Mesothelial cell of epicardium (in vitro differentiated cells): Measurements from ENCODE around the gene ACOT7. TPM values are rescaled to one million over a fixed set of nuclear protein-coding genes. Genes with fewer than 3 reads are reported as not detected.

ENCODE experiments used
- DNase-seq, 2 experiments: peaks; one replicate each; pipeline ENCODE4 v3.0.0; 2021; ENCODE audit warnings: low spot score in 2 of 2; ENCODE audit not compliant: unreplicated experiment in 2 of 2
- H3K27ac Mint-ChIP-seq: 2 replicates; pipeline ENCODE4 v1.8.0; 2021; ENCODE audit warnings: mixed read lengths
- H3K27me3 Mint-ChIP-seq: 2 replicates; pipeline ENCODE4 v1.8.0; 2021; ENCODE audit warnings: low read depth, mixed read lengths
- H3K36me3 Mint-ChIP-seq: 2 replicates; pipeline ENCODE4 v1.8.0; 2021; ENCODE audit warnings: mixed read lengths
- H3K4me1 Mint-ChIP-seq: 2 replicates; pipeline ENCODE4 v1.8.0; 2021; ENCODE audit warnings: mixed read lengths
- H3K4me3 Mint-ChIP-seq: 2 replicates; pipeline ENCODE4 v1.8.0; 2021; ENCODE audit warnings: mild to moderate bottlenecking, moderate library complexity, mixed read lengths
- H3K9me3 Mint-ChIP-seq: 2 replicates; pipeline ENCODE4 v1.8.0; 2021; ENCODE audit warnings: mixed read lengths
- total RNA-seq: library from RNA; stranded (reverse); gene quantifications from 3 replicates; pipeline ENCODE4 v1.2.1, GENCODE V29; 2021
- TF ChIP-seq, protein P1 (sequence below): fragments of 200-600 bp; sonication (generic); IDR thresholded peaks from one replicate; pipeline ENCODE4 v1.5.0; 2021; ENCODE audit warnings: antibody characterized with exemption; ENCODE audit not compliant: unreplicated experiment

Gene ACOT7
- total RNA-seq, 1 donor from 2014 or later: 20.3 TPM

DNA sequence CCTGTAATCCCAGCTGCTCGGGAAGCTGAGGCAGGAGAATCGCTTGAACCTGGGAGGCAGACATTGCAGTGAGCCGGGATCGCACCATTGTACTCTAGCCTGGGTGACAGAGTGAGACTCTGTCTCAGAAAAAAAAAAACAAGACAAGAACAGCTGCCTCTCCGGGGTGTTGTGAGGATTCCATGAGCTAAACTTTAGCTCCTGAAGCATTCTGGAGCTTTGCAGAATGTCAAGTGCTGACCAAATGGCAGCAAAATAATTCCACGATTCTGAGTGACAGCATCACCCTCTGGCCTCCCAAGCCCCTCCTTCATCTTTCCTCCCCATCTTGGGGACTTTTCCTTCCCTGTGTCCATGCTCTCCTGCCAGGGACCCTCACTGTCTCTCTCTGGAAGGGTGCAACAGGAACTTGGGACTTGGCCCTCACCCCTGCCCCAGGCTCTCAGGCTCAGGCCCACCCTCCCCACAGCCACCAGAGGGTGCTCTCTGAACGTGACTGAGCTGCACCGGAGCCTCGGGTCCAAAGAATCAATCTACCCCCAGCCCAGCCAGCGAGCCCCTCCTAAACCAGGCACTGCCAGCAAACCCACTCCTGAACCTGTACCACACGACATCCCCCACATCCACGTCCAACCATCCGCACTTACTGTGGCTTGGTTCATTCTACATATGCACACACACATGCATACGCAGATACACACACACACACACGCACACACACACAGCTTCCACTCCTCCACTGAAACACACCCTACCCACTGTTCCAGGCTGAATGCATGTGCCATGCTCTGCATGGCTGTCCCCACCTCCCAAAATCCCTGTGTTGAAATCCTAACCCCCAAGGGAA lies 45.7 kb downstream of the ACOT7 start:
- H3K4me1 Mint-ChIP-seq: peaks cover 2% of the 10 kb centered on the region
- H3K27ac Mint-ChIP-seq: no peak overlapping the region
- peak in 1 of 2 experiments; percentile 65 for DNase-seq
- no peak overlapping the region for H3K4me3 Mint-ChIP-seq
- H3K9me3 Mint-ChIP-seq: no peaks in the 10 kb centered on the region
- no peaks in the 10 kb centered on the region for H3K27me3 Mint-ChIP-seq
- no peaks in the 10 kb centered on the region for H3K36me3 Mint-ChIP-seq
- TF ChIP-seq, protein P1, sequence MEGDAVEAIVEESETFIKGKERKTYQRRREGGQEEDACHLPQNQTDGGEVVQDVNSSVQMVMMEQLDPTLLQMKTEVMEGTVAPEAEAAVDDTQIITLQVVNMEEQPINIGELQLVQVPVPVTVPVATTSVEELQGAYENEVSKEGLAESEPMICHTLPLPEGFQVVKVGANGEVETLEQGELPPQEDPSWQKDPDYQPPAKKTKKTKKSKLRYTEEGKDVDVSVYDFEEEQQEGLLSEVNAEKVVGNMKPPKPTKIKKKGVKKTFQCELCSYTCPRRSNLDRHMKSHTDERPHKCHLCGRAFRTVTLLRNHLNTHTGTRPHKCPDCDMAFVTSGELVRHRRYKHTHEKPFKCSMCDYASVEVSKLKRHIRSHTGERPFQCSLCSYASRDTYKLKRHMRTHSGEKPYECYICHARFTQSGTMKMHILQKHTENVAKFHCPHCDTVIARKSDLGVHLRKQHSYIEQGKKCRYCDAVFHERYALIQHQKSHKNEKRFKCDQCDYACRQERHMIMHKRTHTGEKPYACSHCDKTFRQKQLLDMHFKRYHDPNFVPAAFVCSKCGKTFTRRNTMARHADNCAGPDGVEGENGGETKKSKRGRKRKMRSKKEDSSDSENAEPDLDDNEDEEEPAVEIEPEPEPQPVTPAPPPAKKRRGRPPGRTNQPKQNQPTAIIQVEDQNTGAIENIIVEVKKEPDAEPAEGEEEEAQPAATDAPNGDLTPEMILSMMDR: peak; percentile 35

DNA sequence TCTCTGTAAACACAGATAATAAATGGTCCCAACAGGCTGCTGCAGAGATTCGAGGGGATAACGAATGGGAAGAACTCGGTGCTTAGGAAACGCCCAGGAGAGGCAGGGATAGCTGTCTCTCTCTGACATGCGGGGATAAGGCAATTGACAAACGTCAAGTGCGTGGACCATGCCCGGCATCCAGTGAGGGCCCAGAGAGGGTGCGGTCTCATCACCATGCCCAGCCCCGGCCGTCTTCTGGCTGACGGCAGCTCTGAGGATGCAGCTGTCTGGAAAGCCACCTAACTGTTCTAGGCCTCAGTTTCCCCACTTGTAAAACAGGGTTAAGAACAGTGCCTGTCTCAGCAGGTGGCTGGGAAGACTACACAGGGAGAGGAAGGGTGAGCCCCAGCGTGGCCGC lies 48.1 kb downstream of the ACOT7 start:
- Mint-ChIP-seq H3K27ac (no peak overlapping the region), H3K9me3 (no peaks in the 10 kb centered on the region), H3K4me1 (no peaks in the 10 kb centered on the region), H3K36me3 (no peaks in the 10 kb centered on the region), H3K27me3 (no peaks in the 10 kb centered on the region), H3K4me3 (no peak overlapping the region)
- TF ChIP-seq, protein P1: no peak
- no peak for DNase-seq

DNA sequence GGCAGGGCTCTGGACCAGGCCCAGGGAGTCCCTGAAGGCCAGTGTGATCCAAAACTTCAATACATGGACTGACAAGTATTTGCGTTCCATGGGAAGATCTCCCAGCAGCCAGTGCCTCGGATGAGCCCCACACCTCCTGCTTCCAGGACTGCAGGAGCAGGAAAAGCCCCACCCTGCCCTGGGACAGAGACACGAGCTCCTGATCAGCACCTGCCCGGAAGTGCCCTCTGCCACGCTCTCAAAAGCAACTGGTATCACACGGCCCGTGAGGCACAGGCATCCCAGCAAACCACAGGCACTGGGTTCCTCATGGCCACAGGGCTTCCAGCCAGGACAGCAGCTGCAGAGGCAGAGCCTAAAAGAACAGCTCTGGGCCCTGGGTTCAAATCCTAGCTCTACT lies 48.6 kb downstream of the ACOT7 start:
- Mint-ChIP-seq H3K27me3 (no peaks in the 10 kb centered on the region), H3K4me1 (no peaks in the 10 kb centered on the region), H3K4me3 (no peak overlapping the region)

DNA sequence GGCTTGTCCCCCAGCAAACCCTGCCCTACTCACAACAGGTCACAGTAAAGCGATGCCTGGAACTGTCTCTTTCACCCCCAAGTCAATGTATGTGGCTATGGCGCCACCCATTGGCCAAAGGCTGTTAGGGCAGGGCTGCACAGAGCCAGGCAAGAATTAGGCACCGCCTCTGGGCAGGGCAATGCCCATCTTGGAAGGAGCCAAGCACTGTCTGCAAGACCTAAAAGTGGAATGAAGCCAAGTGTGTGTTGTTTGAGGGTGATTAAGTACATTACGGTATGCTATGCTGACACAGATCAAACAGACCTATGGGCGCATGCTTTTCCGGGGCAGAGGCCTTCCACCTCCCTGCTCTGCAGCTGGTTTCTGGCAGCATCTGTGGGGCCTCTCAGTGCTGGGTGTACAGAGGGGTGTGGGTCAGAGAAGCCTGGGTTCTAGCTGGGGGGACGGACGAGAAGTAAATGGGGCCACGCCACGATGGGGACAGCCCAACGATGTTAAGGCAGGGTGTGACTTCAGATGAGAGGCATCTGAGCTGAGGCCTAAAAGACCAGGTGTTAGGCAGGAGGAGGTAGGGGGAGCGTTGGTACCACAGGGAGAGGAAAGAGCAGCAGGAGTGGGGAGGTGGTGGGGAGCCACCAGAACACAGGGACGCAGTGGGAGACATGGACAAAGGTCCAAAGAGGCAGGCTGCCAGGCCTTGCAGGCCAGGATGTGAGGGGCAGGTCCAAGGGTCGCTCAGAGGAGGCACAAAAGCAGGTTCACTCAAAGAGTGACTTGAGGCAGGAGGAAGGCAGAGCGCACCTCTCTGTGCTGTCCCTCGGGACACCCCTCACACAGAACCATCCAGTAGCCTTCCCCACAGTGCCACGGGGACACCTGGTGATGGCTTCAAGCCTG lies 49.8 kb downstream of the ACOT7 start:
- Mint-ChIP-seq H3K36me3 (no peaks in the 10 kb centered on the region), H3K4me3 (no peak overlapping the region), H3K9me3 (no peaks in the 10 kb centered on the region), H3K27ac (no peak overlapping the region), H3K27me3 (no peaks in the 10 kb centered on the region), H3K4me1 (no peaks in the 10 kb centered on the region)
- TF ChIP-seq, protein P1: peak; percentile 84
- DNase-seq: peak; percentile 53 to 86

More for the DNA sequence above, 48.6 kb downstream of the ACOT7 start:
- no peak for DNase-seq
- TF ChIP-seq, protein P1: no peak
- no peaks in the 10 kb centered on the region for H3K36me3 Mint-ChIP-seq
- no peaks in the 10 kb centered on the region for H3K9me3 Mint-ChIP-seq
- no peak overlapping the region for H3K27ac Mint-ChIP-seq

DNA sequence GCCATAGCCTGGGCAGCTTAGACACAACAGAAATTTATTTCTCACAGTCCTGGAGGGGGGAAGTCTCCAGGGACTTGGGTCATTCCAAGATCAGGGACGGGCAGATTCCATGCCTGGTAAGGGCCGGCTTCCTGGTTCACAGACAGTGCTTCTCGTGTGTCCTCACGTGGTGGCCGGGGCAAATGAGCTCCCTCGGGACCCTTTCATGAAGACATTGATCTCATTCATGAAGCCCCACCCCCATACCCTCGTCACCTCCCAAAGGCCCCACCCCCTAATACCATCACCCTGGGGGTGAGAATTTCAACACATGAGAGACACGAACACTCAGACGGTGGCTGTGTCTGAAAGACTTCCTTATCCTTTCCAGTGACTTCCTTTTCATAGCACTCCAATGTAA lies 51.5 kb downstream of the ACOT7 start:
- no peak overlapping the region for H3K4me3 Mint-ChIP-seq
- no peaks in the 10 kb centered on the region for H3K36me3 Mint-ChIP-seq
- H3K27me3 Mint-ChIP-seq: no peaks in the 10 kb centered on the region
- H3K9me3 Mint-ChIP-seq: no peaks in the 10 kb centered on the region
- DNase-seq: no peak
- no peak overlapping the region for H3K27ac Mint-ChIP-seq
- TF ChIP-seq, protein P1: no peak
- H3K4me1 Mint-ChIP-seq: no peaks in the 10 kb centered on the region
